22Rv1 (cell line): ENCODE data around the gene TMEM139.

Experiments
- ZFX ChIP-seq: fragments of 450-650 bp; IDR thresholded peaks from 2 replicates; pipeline ENCODE4 v1.6.1; 2017; ENCODE audit warnings: antibody characterized with exemption, borderline replicate concordance
- TF ChIP-seq, protein P1 (sequence below): fragments of 450-650 bp; IDR thresholded peaks from 2 replicates; pipeline ENCODE4 v1.5.1; 2017; ENCODE audit warnings: mild to moderate bottlenecking

DNA sequence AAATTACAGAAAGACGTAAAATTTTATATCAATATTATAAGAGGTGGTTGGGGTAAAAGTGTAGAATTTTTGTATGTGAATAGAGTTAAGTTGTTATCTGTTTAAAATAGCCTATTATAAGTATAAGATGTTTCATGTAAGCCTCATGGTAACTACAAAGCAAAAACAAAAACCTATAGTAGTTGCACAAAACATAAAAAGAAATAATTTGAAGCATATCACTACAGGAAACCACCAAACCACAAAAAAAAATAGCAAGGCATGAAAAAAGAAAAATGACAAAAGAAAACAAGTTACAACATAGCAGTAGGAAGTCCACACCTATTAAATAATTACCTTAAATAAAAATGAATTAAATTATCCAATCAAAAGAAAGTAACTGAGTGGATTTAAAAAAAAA lies 33.9 kb upstream of the TMEM139 start:
- TF ChIP-seq, protein P1, sequence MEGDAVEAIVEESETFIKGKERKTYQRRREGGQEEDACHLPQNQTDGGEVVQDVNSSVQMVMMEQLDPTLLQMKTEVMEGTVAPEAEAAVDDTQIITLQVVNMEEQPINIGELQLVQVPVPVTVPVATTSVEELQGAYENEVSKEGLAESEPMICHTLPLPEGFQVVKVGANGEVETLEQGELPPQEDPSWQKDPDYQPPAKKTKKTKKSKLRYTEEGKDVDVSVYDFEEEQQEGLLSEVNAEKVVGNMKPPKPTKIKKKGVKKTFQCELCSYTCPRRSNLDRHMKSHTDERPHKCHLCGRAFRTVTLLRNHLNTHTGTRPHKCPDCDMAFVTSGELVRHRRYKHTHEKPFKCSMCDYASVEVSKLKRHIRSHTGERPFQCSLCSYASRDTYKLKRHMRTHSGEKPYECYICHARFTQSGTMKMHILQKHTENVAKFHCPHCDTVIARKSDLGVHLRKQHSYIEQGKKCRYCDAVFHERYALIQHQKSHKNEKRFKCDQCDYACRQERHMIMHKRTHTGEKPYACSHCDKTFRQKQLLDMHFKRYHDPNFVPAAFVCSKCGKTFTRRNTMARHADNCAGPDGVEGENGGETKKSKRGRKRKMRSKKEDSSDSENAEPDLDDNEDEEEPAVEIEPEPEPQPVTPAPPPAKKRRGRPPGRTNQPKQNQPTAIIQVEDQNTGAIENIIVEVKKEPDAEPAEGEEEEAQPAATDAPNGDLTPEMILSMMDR, result no peak
- TF ChIP-seq ZFX, result no peak
